Fibroblast of skin of abdomen (primary cell): ENCODE results near the gene TRAPPC10. TPM values are rescaled to one million over a fixed set of nuclear protein-coding genes. Genes with fewer than 3 reads are reported as not detected.
A peak's percentile ranks its signal among the peaks of the same experiment; 100 is the strongest.

Experiments
- DNase-seq: peaks from one replicate; pipeline ENCODE4 v3.0.0-alpha.2; 2013
- polyA plus RNA-seq, 2 experiments: library from polyadenylated mRNA; unstranded; fragments of 120-200 nt; gene quantifications; one replicate each; pipeline ENCODE4 v1.2.1, GENCODE V29; 2013; ENCODE audit not compliant: insufficient read length in 2 of 2

TRAPPC10 gene
- polyA plus RNA-seq (2013, experiment 1 of 2; ENCODE audit: insufficient read length), result 17.2 TPM
- polyA plus RNA-seq (2013, experiment 2 of 2; ENCODE audit: insufficient read length), result 18.4 TPM

DNA sequence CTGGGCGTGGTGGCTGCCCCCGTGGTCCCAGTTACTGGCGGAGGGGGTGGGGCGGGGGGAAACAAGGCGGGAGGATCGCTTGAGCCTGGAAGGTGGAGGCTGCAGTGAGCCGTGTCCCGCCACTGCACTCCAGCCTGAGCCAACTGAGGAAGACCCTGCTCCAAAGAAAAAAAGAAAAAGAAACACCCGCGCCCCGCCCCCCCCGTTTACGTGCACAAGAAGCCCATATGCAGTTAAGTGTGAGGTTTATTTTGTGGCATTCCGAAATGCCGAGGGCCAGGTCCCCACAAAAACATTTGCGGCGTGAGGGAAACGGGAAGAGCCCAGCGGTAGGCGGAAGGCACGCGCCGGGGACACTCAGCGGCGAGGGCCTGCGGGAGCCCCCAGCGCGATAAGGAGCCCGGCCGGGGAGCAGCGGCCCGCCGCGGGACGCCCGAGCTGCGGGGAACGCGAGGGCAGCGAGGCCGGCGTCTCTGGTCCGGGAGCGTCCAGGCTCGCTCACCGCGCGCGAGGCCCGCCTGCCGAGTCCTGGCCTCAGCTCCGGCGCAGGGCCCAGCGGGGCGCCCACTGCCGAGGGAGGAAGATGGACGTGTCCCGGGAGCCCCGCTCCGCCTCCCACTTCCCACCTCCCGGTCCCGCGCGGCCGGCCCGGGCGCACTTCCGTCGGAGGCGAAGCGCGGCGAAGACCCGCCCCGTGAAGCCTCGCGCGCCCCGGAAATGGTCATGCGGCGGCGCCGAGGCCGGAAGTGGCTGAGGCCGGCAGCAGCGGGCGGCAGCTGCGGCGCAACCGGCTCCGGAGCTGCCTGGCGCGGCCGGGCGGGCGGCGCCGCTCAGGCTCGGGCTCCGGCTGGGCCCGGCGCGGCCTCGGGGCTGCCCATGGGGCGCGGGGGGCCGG is at the start of gene TRAPPC10:
TSS of gene TRAPPC10 (plus strand) at position 731 of the 895 bp plus-strand sequence. CDS start 185 bp downstream, outside the sequence.
- DNase-seq, result peak; percentile 86

DNA sequence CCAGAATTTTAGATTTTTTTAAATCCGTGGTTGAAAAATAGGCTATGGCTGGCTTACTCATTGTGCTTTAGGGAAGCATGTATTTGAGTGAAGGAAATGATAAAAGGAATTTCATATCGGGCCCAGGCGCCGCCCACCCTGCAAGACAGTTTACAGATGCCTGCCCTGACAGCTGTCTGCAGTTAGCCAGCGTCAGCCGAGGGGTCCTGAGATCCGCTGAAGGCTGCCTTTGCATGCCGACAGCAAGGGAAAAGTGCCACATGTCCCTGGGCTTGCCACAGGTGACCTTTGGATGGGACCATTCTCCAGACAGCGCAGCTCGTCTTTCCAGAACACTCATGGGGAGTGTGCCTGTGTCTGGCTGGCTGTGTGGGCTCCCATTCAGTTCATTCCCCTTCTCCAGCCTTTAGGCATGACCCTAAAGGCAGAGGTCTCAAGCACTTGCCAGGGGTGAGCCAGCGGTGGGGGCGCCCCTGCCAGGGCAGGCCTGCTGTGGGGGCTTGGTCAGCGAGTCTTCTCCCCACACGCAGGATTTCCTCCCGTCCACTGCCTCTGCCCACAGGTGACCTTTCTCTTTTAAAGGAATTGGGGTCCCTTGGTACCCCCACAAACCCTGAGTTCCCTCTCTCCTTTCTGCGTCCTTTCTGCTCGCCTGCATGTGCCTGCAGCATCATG is 46.1 kb upstream of the TRAPPC10 start:
- DNase-seq, result no peak

GRCh38 chr21:43966946-43967512 is 45.1 kb upstream of the TRAPPC10 start:
- DNase-seq, result no peak

- DNase-seq, result no peak
These were observed 44.1 kb upstream of the TRAPPC10 start for GRCh38 chr21:43967981-43968380.

DNA sequence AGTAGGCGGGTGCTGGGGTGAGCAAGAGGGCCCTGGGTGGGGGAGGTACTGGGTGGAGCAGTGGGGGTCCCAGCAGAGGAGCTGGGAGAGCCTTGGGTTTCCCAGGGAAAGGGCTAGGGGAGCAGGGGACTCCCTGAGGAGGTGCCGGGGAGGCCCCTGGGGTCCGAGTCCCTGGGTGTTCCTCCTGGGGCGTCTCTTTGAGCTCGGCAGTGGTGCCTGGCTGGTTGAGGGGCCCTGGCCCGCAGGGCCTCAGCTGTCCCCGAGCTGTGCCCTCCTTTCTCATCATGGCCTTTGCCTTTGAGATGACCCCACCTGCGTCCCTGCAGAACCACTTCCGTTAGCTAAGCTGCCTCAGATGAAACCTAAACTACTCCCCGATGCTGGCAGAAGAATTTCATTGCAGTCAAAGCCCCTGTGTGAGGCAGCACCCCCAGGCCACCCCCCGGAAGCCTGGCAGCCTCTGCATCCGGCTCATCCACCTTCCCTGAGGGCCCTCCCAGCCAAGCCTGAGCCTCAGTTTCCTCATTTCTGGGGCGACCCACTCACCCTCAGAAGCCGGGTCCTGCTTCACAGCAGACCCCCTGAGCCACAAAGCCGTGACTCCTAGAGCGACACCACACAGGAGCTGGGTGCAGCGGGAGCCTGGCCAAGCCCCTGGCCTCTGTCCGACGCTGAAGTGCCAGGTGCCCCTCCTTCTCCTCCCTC is 43.5 kb upstream of the TRAPPC10 start:
- no peak for DNase-seq

DNA sequence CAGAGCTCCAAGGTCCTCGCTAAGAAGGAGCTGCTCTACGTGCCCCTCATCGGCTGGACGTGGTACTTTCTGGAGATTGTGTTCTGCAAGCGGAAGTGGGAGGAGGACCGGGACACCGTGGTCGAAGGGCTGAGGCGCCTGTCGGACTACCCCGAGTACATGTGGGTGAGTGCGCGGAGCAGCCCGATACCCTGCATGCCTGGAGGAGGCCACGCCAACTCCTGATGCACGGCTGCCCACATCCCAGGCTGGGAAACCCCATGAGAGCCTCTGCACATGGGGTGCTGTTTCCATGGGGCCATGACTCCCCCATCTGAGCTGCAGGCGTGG is 43.0 kb upstream of the TRAPPC10 start:
- no peak for DNase-seq

DNA sequence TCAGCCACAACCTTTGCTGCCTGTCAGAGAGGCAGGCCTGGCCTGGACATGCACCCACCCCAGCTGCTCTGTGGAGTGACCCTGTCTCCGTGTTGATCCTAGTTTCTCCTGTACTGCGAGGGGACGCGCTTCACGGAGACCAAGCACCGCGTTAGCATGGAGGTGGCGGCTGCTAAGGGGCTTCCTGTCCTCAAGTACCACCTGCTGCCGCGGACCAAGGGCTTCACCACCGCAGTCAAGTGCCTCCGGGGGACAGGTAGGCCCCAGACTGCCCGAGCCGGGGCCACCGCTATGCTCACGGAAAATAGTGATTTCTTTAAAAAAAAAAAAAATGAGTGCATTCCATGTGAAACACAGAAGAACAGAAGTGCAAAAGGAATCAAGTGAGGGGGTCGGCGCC is 41.6 kb upstream of the TRAPPC10 start:
- no peak for DNase-seq

GRCh38 chr21:43971201-43971991 is 40.7 kb upstream of the TRAPPC10 start:
- DNase-seq, result no peak

DNA sequence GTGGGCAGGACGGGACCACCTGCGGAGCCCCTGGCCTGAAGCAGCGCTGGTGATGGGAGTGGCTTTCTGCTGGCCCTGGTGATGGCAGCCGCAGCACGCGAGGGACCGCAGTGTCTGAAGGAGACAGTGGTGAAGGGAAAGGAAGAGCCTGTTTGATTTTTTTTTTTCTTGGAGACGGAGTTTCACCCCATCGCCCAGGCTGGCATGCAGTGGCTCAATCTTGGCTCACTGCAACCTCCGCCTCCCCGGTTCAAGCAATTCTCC is 40.2 kb upstream of the TRAPPC10 start:
- DNase-seq, result no peak

DNA sequence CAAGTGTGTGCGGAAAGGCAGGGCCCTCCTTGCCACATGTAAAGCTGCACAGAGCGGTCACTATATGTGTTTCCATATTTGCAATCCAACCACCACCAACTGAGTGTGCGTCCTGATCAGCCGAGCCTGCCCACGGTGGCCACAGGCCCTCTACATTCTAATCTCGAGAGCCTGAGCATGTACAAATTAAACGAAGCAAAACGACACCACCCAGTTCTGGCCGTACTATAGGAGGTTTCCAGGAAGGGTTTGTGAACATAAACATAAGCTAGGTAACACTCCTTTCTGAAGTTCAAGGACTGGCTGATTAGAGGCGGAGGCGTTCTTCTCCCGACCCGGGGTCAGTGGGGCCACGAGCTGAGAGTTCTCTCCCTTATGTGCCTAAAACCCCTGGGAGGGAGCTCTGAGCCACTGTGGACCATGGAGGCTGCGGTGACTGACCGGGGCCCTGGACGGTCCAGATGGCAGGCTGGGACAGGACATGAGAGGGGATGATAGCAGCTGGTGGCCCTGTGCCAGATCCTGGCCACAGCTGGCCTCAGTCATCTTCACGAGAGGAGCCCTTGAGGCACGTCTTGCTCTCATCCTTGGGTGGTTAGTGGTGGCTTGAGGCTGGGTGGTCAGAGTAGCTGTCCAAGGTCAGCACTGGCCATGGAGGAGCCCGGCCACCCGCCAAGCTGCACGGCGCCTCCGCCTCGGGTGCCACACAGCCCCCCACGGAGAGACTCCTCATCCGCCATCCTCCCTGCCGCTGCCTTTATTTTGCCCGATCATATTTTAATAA is 39.1 kb upstream of the TRAPPC10 start:
- DNase-seq, result no peak

- no peak for DNase-seq
These were observed 38.5 kb upstream of the TRAPPC10 start for GRCh38 chr21:43973634-43973955.

DNA sequence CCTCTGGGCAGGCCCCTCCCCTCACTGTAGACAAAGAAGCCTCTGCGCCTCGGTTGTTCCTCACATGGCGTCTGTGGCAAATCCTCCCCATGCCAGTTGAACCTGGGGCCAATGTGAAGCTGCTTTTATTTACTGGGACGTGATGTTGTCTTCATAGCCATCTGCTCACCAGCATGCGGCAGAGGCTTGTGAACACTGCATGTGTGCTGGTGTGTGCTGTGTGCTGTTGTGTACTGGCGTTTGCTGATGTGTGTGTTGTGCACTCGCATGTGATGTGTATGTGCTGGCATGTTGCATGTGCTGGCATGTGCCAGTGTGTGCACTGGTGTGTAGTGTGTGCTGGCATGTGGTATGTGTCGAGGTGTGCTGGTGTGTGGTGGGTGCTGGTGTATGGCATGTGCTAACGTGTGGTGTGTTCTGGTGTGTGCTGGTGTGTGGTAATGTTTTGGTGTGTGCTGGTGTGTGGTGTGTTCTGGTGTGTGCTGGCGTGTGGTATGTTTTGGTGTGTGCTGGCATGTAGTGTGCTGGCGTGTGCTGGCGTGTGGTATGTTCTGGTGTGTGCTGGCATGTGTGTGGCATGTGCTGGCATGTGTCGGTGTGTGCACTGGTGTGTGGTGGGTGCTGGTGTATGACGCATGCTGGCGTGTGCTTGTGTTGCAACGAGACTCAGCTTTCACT is 37.2 kb upstream of the TRAPPC10 start:
- DNase-seq, result no peak

DNA sequence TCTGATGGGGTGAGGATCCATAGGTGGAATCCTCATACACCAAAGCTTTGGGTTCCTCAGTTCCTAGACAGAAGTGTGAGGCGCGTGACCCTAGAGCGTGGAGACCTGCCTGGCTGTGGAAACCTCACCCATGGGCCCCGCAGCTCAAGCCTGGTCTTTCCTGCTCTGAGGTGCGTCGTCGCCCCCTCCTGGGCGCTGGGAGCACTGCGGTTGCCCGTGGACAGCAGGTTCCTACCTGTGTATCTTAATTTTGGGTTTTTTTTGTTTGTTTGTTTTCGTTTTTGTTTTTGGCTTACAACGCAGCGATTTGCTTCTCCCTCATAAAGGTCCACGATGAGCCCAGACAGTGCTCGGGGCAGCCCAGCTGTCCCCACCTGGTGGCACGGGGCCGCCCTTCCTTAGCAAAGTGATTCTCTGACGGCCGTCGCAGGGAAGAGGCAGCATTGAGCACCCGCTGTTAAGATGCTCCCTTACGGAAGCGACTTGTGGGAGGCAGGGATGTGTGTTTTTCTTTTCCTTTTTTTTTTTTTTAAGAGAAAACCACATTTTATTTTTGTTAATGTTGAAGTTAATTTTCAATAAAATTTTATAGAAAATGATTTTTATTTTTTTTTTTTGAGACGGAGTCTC is 36.5 kb upstream of the TRAPPC10 start:
- peak; percentile 54 for DNase-seq

GRCh38 chr21:43976661-43977060 is 35.4 kb upstream of the TRAPPC10 start:
- DNase-seq, result no peak

GRCh38 chr21:43978060-43978459 is 34.0 kb upstream of the TRAPPC10 start:
- no peak for DNase-seq

GRCh38 chr21:43979654-43980053 is 32.5 kb upstream of the TRAPPC10 start:
- DNase-seq, result no peak

DNA sequence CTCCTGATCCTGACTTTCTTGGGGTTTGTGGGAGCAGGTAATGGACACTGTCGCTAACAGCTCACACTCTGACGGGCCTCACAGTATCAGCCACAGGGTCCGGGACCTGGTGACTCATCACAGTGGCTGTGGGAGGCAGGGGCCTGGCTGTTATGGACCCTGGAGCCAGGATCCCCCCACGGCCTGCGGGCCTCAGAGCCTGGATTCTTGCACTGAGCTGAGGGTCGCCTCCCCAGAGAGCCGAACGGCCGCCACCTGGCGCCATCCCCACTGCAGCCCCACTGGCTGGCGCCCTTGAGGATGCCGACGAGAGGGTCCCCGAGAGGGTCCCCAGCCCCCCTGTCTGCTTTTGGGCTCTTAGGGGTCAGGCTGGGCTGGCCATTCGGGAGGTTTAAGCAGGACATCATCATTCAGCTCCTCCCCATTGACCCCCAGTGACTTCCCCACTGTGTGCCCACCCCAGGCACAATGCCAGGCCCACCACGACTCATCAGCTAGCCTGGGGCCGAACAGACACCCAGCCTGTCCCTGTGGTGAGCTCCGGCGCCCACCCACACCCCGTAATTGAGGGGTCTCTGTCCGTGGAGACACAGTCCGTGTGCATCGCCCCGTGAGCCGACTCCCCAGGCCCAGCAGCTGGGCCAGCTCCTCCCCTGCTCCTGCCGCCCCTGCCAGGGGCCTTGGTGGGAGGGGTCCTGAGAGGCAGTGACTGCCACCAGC is 30.8 kb upstream of the TRAPPC10 start:
- DNase-seq, result no peak

- DNase-seq, result no peak
These were observed 30.3 kb upstream of the TRAPPC10 start for GRCh38 chr21:43981871-43982210.

- no peak for DNase-seq
These were observed 29.5 kb upstream of the TRAPPC10 start for GRCh38 chr21:43982489-43983078.

GRCh38 chr21:43983390-43983789 is 28.7 kb upstream of the TRAPPC10 start:
- no peak for DNase-seq
